Stimulated activated CD8-positive, alpha-beta memory T cell treated with anti-CD3 and anti-CD28 coated beads, Interleukin-12 subunit alpha, Interleukin-12 subunit beta, amount 100 ng/mL, for 1 hour (primary cell): ENCODE data around the gene UBE2G2.

Experiments
- DNase-seq: peaks from one replicate; pipeline ENCODE4 v3.0.0-alpha.2; 2020; ENCODE audit warnings: low read depth

The UBE2G2 gene

GRCh38 chr21:44749759-44750674 lies 51.6 kb downstream of the UBE2G2 start:
- no peak for DNase-seq

- no peak for DNase-seq
Measured at GRCh38 chr21:44749116-44749758, 52.4 kb downstream of the UBE2G2 start.

- DNase-seq, result no peak
Measured at GRCh38 chr21:44748621-44749020, 53.0 kb downstream of the UBE2G2 start.

GRCh38 chr21:44742418-44743153 lies 59.0 kb downstream of the UBE2G2 start:
- DNase-seq, result no peak

GRCh38 chr21:44741921-44742320 lies 59.7 kb downstream of the UBE2G2 start:
- no peak for DNase-seq

- no peak for DNase-seq
Measured at GRCh38 chr21:44740742-44741141, 60.9 kb downstream of the UBE2G2 start.

- DNase-seq, result no peak
Measured at GRCh38 chr21:44739316-44739715, 62.3 kb downstream of the UBE2G2 start.

GRCh38 chr21:44738621-44739020 lies 63.0 kb downstream of the UBE2G2 start:
- DNase-seq, result no peak

GRCh38 chr21:44737706-44738354 lies 63.8 kb downstream of the UBE2G2 start:
- DNase-seq, result no peak

- no peak for DNase-seq
Measured at GRCh38 chr21:44736291-44737004, 65.2 kb downstream of the UBE2G2 start.

GRCh38 chr21:44735821-44736220 lies 65.8 kb downstream of the UBE2G2 start:
- DNase-seq, result no peak

- no peak for DNase-seq
Measured at GRCh38 chr21:44734841-44735240, 66.8 kb downstream of the UBE2G2 start.

- no peak for DNase-seq
Measured at GRCh38 chr21:44734026-44734745, 67.4 kb downstream of the UBE2G2 start.

- no peak for DNase-seq
Measured at GRCh38 chr21:44732956-44733355, 68.7 kb downstream of the UBE2G2 start.

- no peak for DNase-seq
Measured at GRCh38 chr21:44732263-44732662, 69.4 kb downstream of the UBE2G2 start.

GRCh38 chr21:44730951-44731579 lies 70.6 kb downstream of the UBE2G2 start:
- no peak for DNase-seq

GRCh38 chr21:44730028-44730395 lies 71.6 kb downstream of the UBE2G2 start:
- DNase-seq, result no peak

- no peak for DNase-seq
Measured at GRCh38 chr21:44729336-44730027, 72.1 kb downstream of the UBE2G2 start.

- DNase-seq, result no peak
Measured at GRCh38 chr21:44728716-44729115, 72.9 kb downstream of the UBE2G2 start.

GRCh38 chr21:44727757-44728156 lies 73.9 kb downstream of the UBE2G2 start:
- no peak for DNase-seq
